ENCODE results near the gene MYDGF. TPM values are rescaled to one million over a fixed set of nuclear protein-coding genes. Genes with fewer than 3 reads are reported as not detected.

MYDGF gene
- total and polyA plus RNA-seq, 2 of the 13 experiments (the other 11 are each of a cell fraction or from before 2014, with no cell fraction given): 116 to 198 TPM

GRCh38 chr19:4705413-4706131, 35.4 kb upstream of the MYDGF start (continued):
- no peak for TF ChIP-seq ZBED4 (CRISPR knock-in tag; IDR thresholded peaks at IDR 0.05; ENCODE audit: borderline replicate concordance)
- no peak for TF ChIP-seq TBL1XR1 (IDR thresholded peaks at IDR 0.05; ENCODE audit: borderline replicate concordance, low read length, partially characterized antibody)
- peak; percentile 34; the same call in 1 of the 2 replicates for TF ChIP-seq MIER3 (CRISPR knock-in tag; IDR thresholded peaks at IDR 0.05; ENCODE audit: borderline replicate concordance)
- TF ChIP-seq, protein P1, sequence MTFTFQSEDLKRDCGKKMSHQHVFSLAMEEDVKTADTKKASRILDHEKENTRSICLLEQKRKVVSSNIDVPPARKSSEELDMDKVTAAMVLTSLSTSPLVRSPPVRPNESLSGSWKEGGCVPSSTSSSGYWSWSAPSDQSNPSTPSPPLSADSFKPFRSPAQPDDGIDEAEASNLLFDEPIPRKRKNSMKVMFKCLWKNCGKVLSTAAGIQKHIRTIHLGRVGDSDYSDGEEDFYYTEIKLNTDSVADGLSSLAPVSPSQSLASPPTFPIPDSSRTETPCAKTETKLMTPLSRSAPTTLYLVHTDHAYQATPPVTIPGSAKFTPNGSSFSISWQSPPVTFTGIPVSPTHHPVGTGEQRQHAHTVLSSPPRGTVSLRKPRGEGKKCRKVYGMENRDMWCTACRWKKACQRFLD (CRISPR knock-in tag; IDR thresholded peaks at IDR 0.05; ENCODE audit: borderline replicate concordance): no peak
- TF ChIP-seq, protein P2, sequence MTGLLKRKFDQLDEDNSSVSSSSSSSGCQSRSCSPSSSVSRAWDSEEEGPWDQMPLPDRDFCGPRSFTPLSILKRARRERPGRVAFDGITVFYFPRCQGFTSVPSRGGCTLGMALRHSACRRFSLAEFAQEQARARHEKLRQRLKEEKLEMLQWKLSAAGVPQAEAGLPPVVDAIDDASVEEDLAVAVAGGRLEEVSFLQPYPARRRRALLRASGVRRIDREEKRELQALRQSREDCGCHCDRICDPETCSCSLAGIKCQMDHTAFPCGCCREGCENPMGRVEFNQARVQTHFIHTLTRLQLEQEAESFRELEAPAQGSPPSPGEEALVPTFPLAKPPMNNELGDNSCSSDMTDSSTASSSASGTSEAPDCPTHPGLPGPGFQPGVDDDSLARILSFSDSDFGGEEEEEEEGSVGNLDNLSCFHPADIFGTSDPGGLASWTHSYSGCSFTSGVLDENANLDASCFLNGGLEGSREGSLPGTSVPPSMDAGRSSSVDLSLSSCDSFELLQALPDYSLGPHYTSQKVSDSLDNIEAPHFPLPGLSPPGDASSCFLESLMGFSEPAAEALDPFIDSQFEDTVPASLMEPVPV (CRISPR knock-in tag; IDR thresholded peaks at IDR 0.05): no peak
- TF ChIP-seq ZNF383 (CRISPR knock-in tag; IDR thresholded peaks at IDR 0.05; ENCODE audit: borderline replicate concordance): peak; percentile 85; the same call in 1 of the 2 replicates
- TF ChIP-seq IRF2 (CRISPR knock-in tag; IDR thresholded peaks at IDR 0.05): no peak
- TF ChIP-seq ZEB1 (IDR thresholded peaks at IDR 0.05; ENCODE audit: insufficient replicate concordance, low read depth): no peak
- TF ChIP-seq, protein P3, sequence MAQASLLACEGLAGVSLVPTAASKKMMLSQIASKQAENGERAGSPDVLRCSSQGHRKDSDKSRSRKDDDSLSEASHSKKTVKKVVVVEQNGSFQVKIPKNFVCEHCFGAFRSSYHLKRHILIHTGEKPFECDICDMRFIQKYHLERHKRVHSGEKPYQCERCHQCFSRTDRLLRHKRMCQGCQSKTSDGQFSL (CRISPR knock-in tag; IDR thresholded peaks at IDR 0.05): no peak
- no peak for TF ChIP-seq ZNF101 (CRISPR knock-in tag; IDR thresholded peaks at IDR 0.05; ENCODE audit: borderline replicate concordance, low read depth)
- no peak for TF ChIP-seq HDAC1 (CRISPR knock-in tag; IDR thresholded peaks at IDR 0.05)
- no peak for TF ChIP-seq CREBL2 (CRISPR knock-in tag; IDR thresholded peaks at IDR 0.05; ENCODE audit: borderline replicate concordance)
- TF ChIP-seq FOXC1 (CRISPR knock-in tag; IDR thresholded peaks at IDR 0.05; ENCODE audit: borderline replicate concordance): no peak
- peak; percentile 58; the same call in 1 of the 2 replicates for TF ChIP-seq HIVEP1 (CRISPR knock-in tag; IDR thresholded peaks at IDR 0.05)
- TF ChIP-seq KDM5B (CRISPR knock-in tag; IDR thresholded peaks at IDR 0.05; ENCODE audit: borderline replicate concordance): peak; percentile 19; the same call in 1 of the 2 replicates
- no peak; the same call in 1 of the 2 replicates for TF ChIP-seq GATAD1 (CRISPR knock-in tag; IDR thresholded peaks at IDR 0.05)
- no peak for TF ChIP-seq ZNF552 (CRISPR knock-in tag; IDR thresholded peaks at IDR 0.05; ENCODE audit: borderline replicate concordance)
- no peak for TF ChIP-seq EZH2 (conservative IDR thresholded peaks at IDR 0.05; ENCODE audit: low read depth, low read length)
- TF ChIP-seq FUBP1 (CRISPR knock-in tag; IDR thresholded peaks at IDR 0.05; ENCODE audit: borderline replicate concordance): peak; percentile 69; the same call in 1 of the 2 replicates

Measured in HepG2 (cell line).